ENCODE results near the gene TMPRSS3.

TMPRSS3 gene

DNA sequence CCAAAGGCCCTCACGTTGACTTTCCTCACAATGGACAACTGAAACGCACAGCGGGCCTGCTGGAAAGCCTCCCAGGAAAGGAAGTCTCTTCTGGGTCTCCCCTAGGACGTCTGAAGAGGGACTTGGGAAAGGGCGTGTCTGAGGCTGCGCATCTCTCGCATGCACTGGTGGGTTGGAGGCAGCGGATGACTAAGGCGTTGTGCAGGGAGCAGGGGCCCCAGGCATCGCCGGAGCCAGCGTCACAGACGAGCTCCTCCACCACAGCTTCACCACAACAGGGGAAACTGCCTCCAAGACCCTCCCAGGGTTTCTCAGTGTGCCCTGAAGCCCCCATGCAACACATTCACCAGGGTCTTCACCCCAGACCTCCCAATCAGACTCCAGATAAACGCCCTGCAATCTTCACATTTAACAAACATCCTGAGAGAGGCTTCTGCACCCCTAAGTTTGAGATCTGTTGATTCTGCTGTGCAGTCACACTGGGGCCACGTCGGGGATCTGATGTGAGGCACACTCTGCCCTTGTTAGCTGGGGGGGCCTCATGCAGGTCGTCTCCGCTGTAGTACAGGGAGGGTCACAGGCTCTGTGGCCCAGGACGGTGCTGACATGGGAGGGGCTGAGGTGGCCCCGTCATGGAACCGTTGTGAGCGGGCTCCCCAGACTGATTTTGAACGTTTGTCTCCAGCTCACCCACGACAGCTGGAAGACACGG is 22.5 kb downstream of the TMPRSS3 start:
- no peak for DNase-seq (ENCODE audit: low read depth)

DNA sequence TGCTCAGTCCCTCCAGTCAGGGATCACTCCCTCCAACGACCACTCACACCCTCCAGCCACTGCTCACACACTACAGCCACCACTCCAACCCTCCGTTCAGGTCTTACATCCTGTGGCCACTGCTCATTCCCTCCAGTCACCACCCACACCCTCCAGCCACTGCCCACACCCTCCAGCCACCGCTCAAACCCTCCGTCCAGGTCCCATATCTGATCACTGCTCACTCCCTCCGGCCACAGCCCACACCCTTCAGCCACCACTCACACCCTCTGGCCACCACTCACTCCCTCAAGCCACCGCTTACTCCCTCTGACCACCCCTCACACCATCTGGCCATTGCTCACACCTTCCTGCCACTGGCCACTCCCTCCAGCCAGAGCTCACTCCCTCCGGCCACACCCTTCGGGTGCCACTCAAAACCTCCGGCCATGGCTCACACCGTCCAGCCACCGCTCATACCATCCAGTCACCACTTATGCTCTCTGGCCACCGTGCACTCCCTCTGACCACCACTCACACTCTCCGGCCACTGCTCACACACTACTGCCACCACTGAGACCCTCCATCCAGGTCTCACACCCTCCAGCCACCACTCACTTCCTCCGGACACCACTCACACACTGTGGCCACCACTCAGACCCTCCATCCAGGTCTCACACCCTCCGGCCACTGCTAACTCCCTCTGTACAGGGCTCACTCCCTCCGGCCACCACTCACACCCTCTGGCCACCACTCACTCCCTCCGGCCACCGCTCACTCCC is 24.8 kb downstream of the TMPRSS3 start:
- DNase-seq (ENCODE audit: low read depth): no peak

DNA sequence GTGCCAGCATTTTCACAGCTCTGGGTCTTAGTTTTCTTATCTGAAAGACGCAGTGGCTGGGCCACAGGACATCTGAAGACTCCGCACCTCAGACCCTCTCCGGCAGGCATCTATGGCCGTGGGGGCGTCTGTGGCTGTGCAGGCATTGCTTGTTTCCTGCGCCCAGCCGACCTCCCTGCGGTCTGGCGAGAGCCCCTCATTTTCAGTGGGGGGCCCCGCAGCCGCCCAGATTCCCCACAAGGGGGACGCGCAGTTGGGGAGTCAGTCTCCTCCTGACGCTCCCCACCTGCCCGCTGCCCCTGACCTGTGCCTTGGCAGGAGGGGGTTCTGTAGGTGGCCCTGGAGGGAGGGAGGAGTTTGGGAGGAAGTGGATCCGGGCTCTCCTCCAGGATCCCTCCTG is 26.0 kb downstream of the TMPRSS3 start:
- DNase-seq (ENCODE audit: low read depth): no peak

- DNase-seq (ENCODE audit: low read depth): no peak
Observed at GRCh38 chr21:42367367-42368165, 28.3 kb downstream of the TMPRSS3 start.

DNA sequence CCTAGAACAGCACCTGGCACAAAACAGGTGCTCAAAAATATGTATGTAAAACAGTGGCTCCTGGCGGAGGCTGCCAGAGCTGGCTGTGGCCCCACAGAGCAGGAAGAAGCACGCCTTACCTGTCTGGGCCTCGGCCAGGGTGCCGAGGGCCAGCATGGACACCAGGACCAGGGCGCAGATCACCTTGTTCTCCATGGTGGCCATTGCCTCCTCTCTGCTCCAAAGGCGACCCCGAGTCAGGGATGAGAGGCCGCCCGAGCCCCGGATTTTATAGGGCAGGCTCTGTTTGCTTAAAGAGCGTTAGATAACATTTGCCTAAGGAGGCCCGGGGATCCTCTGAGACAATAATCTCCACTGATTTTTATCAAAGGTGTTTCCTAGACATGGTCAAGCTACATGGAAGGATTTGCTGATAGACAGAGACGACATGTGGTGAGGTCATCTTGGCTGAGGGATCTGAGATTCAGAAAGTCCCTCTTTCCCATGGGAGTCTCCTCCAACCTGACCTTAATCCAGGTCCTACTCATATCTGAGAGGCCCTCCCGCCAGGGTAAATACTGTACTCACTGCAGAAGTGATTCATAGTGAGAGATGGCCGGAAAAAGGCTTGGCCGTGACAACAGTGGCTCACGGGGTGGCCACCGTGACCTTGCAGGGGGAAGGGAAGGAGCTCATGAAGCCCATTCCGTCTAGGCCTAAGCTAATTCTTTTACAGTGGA is 29.4 kb downstream of the TMPRSS3 start, which contains the start of gene TFF1:
Gene TFF1 (minus strand): TSS at position 244 of the 719 bp plus-strand sequence. CDS start 40 bp downstream, at position 204.
- DNase-seq (ENCODE audit: low read depth): no peak

DNA sequence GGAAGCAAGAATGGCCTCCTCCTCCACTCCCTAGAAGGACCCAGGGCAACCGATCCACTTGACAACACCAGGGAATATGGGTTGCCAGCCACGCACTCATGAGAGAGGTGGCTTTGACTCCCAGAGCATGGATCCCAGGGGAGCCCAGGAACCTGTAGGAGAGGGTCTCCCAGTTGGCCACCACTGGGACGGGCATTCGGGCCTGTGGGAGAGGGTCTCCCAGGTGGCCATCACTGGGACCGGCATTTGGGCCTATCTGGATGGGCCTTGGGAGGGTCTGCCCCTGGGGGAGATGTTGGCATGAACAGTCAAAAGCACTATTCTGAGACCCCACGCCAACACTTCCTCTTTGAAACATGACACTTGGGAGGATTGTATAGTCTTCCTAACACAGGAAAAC is 30.1 kb downstream of the TMPRSS3 start:
- DNase-seq (ENCODE audit: low read depth): no peak

GRCh38 chr21:42364304-42364865 is 31.5 kb downstream of the TMPRSS3 start:
- DNase-seq (ENCODE audit: low read depth): no peak

DNA sequence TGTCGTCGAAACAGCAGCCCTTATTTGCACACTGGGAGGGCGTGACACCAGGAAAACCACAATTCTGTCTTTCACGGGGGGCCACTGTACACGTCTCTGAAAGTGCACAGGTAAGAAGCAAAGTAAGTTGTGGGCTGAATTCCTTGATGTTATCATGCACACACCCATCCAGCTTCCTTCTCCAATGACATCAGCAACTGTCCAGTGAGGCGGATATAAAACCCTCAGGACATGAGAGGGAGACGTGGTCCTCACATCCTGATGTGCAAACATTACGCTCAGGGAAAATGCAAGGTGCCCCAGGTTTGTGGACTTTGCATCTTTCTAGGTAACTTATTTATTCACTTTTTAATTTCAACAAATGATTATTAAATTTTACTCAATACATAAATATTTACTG is 32.5 kb downstream of the TMPRSS3 start:
- no peak for DNase-seq (ENCODE audit: low read depth)

GRCh38 chr21:42362700-42363099 is 33.2 kb downstream of the TMPRSS3 start:
- no peak for DNase-seq (ENCODE audit: low read depth)

- DNase-seq (ENCODE audit: low read depth): no peak
Observed at GRCh38 chr21:42362198-42362597, 33.7 kb downstream of the TMPRSS3 start.

GRCh38 chr21:42361286-42361685 is 34.6 kb downstream of the TMPRSS3 start:
- no peak for DNase-seq (ENCODE audit: low read depth)

- no peak for DNase-seq (ENCODE audit: low read depth)
Observed at GRCh38 chr21:42360317-42360716, 35.5 kb downstream of the TMPRSS3 start.

DNA sequence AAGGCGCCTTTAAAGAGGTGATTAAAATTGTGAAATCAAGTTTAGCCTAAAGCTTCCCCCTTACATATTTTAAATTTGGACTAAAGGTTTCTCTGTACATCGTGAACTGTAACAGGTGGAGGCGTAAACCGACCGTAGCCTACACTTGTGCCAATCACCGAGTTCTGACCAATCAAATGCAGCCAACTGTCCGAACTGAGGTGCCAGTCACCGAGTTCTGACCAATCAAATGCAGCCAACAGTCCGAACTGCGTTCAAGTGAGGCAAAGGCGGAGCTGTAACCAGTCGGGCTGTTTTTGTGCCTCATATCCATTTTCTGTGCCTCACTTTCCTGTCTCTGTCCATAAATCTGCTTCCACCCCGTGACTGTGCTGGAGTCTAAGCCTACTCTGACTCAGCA is 36.9 kb downstream of the TMPRSS3 start:
- no peak for DNase-seq (ENCODE audit: low read depth)

- DNase-seq (ENCODE audit: low read depth): no peak
Observed at GRCh38 chr21:42358261-42358660, 37.6 kb downstream of the TMPRSS3 start.

DNA sequence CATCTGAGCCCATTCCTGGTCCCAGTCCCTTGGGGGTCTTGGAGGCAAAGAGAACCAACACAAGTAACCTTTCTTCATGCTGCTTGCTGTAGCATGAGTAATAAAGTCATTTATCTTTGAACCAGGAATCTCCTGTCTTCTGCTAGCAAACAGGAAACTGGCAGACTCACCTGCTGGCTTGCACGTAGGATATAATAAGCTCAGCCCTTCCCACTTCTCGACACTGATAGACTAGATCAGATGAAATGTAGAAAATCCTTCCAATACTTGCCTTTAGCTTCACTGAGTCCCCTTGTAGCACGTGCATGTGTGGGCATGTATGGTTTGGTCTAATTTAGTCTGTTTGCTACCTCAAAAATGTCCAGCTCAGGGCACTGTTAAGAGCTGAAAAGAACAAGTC is 38.5 kb downstream of the TMPRSS3 start:
- DNase-seq (ENCODE audit: low read depth): no peak

GRCh38 chr21:42356650-42357049 is 39.2 kb downstream of the TMPRSS3 start:
- no peak for DNase-seq (ENCODE audit: low read depth)

DNA sequence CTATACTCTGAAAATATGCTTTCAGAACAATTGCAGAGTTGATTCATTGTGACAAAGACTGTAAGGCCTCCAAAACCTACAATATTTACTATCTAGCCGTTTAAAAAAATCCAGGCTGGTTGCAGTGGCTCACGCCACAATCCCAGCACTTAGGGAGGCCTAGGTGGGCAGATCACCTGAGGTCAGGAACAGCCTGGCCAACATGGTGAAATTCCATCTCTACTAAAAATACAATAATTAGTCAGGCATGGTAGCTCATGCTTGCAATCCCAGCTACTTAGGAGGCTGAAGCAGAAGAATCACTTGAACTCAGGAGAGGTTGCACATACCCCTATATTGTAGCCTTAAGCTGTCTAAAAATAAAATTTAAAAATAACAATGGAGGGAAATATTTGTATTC is 39.8 kb downstream of the TMPRSS3 start:
- DNase-seq (ENCODE audit: low read depth): no peak

GRCh38 chr21:42353623-42354022 is 42.2 kb downstream of the TMPRSS3 start:
- DNase-seq (ENCODE audit: low read depth): no peak

DNA sequence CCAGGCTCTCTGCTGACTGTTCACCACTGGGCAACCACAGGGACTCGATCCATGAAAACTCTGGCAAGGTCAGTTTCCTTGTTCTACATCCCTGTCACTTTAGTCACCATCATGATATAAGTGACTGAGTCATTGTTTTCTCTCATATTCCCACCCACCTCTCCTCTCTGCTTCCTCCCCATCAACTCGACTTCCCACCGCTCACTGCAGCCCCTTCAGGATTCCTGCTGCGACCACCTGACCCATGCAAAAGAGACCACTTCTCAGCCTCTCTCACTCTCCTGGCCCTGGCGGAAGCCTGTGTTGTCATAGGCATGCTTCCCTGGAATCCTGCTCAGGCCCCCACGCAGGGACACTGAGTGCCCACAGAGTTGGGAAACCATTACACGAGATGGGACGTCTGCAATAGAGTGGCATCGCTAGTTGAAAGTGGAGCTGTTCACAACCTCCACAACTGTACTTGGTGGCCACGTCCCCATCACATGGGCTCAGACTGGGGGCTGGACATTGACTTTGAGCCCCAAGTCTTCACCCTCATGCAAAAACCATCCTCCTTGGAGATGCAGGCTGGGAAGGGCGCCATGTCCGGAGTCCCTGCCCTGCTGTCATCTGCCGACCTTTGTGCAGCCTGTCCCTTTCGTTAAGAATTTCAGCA is 43.3 kb downstream of the TMPRSS3 start:
- no peak for DNase-seq (ENCODE audit: low read depth)

DNA sequence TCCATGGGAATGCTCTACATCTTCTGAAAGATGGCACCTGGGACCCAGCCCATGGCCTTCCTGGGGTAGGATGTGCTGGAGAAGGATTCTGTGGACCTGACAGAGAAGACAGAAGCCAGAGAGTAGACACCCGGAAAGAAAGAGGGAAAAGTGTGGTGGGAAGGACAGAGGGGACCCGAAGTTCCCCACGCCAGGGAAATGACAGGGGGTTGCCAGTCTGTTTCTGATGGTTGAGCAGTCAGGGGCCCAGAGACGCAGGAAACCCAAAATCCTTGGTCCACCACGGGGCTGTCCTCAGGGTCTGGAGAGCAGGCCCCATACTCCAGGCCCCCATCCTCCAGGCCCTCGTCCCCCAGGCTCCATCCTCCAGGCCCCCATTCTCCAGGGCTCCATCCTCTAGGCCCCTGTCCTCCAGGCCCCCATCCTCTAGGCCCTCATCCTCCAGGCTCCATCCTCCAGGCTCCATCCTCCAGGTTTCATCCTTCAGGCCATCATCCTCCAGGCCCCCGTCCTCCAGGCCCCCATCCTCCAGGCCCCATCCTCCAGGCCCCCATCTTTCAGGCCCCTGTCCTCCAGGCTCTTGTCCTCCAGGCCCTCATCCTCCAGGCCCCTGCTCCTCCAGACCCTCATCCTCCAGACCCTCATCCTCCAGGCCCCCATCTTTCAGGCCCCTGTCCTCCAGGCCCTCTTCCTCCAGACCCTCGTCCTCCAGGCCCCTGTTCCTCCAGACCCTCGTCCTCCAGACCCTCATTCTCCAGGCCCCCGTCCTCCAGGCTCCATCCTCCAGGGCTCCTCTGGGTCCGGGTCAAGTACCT is 44.0 kb downstream of the TMPRSS3 start:
- DNase-seq (ENCODE audit: low read depth): no peak
